ENCODE results near the gene PPIG.
"Not testable (repeated sequence)": the region's sequence is repeated elsewhere in the genome, so short reads cannot be mapped to it uniquely, and the experiment has no call there.

PPIG gene

GRCh38 chr2:169569948-169570347 lies 14.2 kb upstream of the PPIG start:
- peaks cover 16% of the 10 kb centered on the region for H3K36me3 ChIP-seq (replicated peaks; ENCODE audit: low read depth, low read length)
- no peaks in the 10 kb centered on the region for H3K27me3 ChIP-seq (ENCODE audit: low read depth, low read length)
- no peak for TF ChIP-seq EZH2phosphoT487 (IDR thresholded peaks at IDR 0.05; ENCODE audit: low read depth)
- TF ChIP-seq CTCF (IDR thresholded peaks at IDR 0.05; ENCODE audit: low read depth, low read length), result no peak
- H3K9ac ChIP-seq (ENCODE audit: low read length), result no peak overlapping the region
- peaks cover 7% of the 10 kb centered on the region; the same call in 1 of the 2 replicates for H3K4me1 ChIP-seq (ENCODE audit: low read length)
- no peaks in the 10 kb centered on the region for H4K20me1 ChIP-seq (ENCODE audit: insufficient read depth, low read length)
- no peaks in the 10 kb centered on the region for H3K9me3 ChIP-seq (ENCODE audit: insufficient read depth, low read length)
- H3K27ac ChIP-seq (ENCODE audit: low read length), result no peak overlapping the region
- H2AFZ ChIP-seq (ENCODE audit: low read depth, low read length), result no peak overlapping the region
- no peak overlapping the region for H3K4me3 ChIP-seq (ENCODE audit: low read length)
- no peak overlapping the region for H3K4me2 ChIP-seq (ENCODE audit: low read length)
- peaks cover 54% of the 10 kb centered on the region for H3K79me2 ChIP-seq (ENCODE audit: low read length)

- H3K4me1 ChIP-seq (ENCODE audit: low read length); H3K4me3 ChIP-seq (ENCODE audit: low read length); H3K9me3 ChIP-seq (ENCODE audit: insufficient read depth, low read length); H2AFZ ChIP-seq (ENCODE audit: low read depth, low read length); H3K27ac ChIP-seq (ENCODE audit: low read length); H4K20me1 ChIP-seq (ENCODE audit: insufficient read depth, low read length); H3K4me2 ChIP-seq (ENCODE audit: low read length); H3K9ac ChIP-seq (ENCODE audit: low read length); H3K27me3 ChIP-seq (ENCODE audit: low read depth, low read length): not testable (repeated sequence)
- peaks cover 12% of the 10 kb centered on the region for H3K36me3 ChIP-seq (replicated peaks; ENCODE audit: low read depth, low read length)
- peaks cover 50% of the 10 kb centered on the region for H3K79me2 ChIP-seq (ENCODE audit: low read length)
Observed at GRCh38 chr2:169570752-169571151, 13.4 kb upstream of the PPIG start.

- no peaks in the 10 kb centered on the region for H3K9me3 ChIP-seq (ENCODE audit: insufficient read depth, low read length)
- H3K4me3 ChIP-seq (ENCODE audit: low read length), result peak overlapping the region; percentile 85; the same call in 1 of the 2 replicates
- H3K79me2 ChIP-seq (ENCODE audit: low read length), result peaks cover 50% of the 10 kb centered on the region
- peaks cover 6% of the 10 kb centered on the region for H3K36me3 ChIP-seq (replicated peaks; ENCODE audit: low read depth, low read length)
- H3K27me3 ChIP-seq (ENCODE audit: low read depth, low read length), result no peaks in the 10 kb centered on the region
- H3K4me2 ChIP-seq (ENCODE audit: low read length), result peak overlapping the region; percentile 71
- H2AFZ ChIP-seq (ENCODE audit: low read depth, low read length), result no peak overlapping the region
- no peaks in the 10 kb centered on the region for H4K20me1 ChIP-seq (ENCODE audit: insufficient read depth, low read length)
- H3K27ac ChIP-seq (ENCODE audit: low read length), result no peak overlapping the region
- TF ChIP-seq CTCF (IDR thresholded peaks at IDR 0.05; ENCODE audit: low read depth, low read length) (no peak), EZH2phosphoT487 (IDR thresholded peaks at IDR 0.05; ENCODE audit: low read depth) (no peak)
- H3K4me1 ChIP-seq (ENCODE audit: low read length), result peaks cover 7% of the 10 kb centered on the region; the same call in 1 of the 2 replicates
- peak overlapping the region; percentile 83; the same call in 1 of the 2 replicates for H3K9ac ChIP-seq (ENCODE audit: low read length)
Observed at GRCh38 chr2:169571571-169571970, 12.6 kb upstream of the PPIG start.

- no peaks in the 10 kb centered on the region for H3K27me3 ChIP-seq (ENCODE audit: low read depth, low read length)
- TF ChIP-seq EZH2phosphoT487 (IDR thresholded peaks at IDR 0.05; ENCODE audit: low read depth) (no peak), CTCF (IDR thresholded peaks at IDR 0.05; ENCODE audit: low read depth, low read length) (no peak)
- no peak overlapping the region for H2AFZ ChIP-seq (ENCODE audit: low read depth, low read length)
- H3K27ac ChIP-seq (ENCODE audit: low read length), result no peak overlapping the region
- H3K9me3 ChIP-seq (ENCODE audit: insufficient read depth, low read length), result no peaks in the 10 kb centered on the region
- H4K20me1 ChIP-seq (ENCODE audit: insufficient read depth, low read length), result no peaks in the 10 kb centered on the region
- H3K79me2 ChIP-seq (ENCODE audit: low read length), result peaks cover 50% of the 10 kb centered on the region
- peaks cover 6% of the 10 kb centered on the region for H3K36me3 ChIP-seq (replicated peaks; ENCODE audit: low read depth, low read length)
- H3K4me3 ChIP-seq (ENCODE audit: low read length), result peak overlapping the region; percentile 85
- H3K9ac ChIP-seq (ENCODE audit: low read length), result peak overlapping the region; percentile 83
- H3K4me1 ChIP-seq (ENCODE audit: low read length), result peaks cover 7% of the 10 kb centered on the region; the same call in 1 of the 2 replicates
- peak overlapping the region; percentile 71 for H3K4me2 ChIP-seq (ENCODE audit: low read length)
Observed at GRCh38 chr2:169572189-169572588, 12.0 kb upstream of the PPIG start.

Measured in OCI-LY3 (cell line).